ENCODE results near the gene RPTOR.

Gene RPTOR

DNA sequence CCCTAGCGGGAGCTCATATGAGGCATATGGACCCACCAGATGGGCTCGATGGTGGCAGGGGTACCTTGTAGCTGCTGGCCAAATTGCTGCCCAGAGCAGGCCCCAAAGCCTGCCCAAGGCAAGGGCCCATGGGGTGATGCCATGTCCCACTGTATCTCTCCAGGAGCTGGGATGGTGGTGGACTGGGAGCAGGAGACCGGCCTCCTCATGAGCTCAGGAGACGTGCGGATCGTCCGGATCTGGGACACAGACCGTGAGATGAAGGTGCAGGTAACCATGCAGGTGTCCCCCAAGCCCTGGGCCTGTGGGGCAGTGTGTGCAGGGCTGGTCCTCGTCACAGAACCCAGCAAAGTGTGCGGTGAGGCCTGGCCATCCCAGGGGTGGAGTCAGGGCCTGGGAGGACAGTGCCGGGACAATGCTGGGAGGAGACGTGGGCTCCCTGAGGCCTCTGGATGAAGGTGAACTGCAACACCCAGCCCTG is 412.9 kb downstream of the RPTOR start:
- DNase-seq = no peak

DNA sequence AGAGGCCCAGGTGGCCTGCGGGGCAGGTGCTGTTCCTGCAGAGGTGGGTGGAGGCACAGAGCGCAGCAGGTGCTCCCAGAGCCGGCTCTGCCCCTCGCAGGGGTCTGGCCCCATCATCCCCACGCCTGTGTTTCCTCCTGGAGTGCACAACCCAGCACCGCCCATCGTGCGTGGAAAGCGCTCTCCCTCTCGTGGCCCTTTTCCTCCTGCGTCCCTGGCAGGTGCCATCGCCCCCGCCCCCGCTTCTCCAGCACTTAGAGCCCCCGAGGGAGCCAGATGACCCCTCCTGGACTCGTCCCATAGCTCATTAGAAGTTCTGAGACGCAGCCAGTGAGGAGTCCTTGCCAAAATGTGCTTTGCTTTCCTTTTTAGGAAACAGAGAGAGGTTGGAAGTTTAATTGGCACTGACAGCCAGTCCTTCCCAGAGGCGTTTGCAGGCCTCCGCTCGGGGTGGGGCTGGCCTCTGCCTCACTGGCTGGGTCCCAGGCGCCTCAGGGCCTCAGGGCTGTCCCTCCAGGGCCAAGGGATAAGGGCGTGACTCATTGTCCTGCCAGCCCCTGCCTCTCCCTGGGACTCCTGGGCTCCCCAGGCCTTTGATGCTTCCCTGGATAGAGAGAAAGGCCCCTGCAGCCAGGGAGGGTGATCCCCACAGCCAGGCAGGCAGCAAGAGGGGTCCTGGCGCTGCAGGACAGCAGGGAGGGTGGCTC is 414.8 kb downstream of the RPTOR start:
- DNase-seq = no peak

DNA sequence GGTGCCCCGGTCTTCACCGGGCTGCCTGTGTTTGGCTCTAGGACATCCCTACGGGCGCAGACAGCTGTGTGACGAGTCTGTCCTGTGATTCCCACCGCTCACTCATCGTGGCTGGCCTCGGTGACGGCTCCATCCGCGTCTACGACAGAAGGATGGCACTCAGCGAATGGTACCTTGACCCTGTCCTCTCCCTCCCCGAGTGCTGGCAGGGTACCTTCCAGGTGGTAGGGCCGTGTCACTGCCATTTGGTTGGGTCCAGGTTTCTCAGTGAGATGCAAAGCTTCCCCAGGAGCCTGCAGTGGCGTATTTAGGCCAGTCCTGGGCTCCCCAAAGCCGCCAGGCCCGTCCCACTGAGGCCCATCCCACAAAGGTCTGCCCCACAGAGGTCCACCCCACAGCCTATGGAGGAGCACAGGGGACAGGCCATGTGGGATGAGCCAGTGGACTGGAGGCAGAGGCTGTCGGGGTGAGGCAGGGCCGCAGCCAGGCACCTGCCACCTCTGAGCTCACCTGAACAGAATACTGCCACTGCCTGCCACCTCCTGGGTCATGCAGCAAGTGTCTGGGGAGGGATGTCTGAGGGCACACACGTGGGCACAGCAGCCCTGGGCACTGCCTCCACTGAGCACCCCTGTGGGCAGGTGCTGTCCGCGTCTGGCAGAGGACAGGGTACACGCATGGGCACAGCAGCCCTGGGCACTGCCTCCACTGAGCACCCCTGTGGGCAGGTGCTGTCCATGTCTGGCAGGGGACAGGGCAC is 415.6 kb downstream of the RPTOR start:
- no peak for DNase-seq

DNA sequence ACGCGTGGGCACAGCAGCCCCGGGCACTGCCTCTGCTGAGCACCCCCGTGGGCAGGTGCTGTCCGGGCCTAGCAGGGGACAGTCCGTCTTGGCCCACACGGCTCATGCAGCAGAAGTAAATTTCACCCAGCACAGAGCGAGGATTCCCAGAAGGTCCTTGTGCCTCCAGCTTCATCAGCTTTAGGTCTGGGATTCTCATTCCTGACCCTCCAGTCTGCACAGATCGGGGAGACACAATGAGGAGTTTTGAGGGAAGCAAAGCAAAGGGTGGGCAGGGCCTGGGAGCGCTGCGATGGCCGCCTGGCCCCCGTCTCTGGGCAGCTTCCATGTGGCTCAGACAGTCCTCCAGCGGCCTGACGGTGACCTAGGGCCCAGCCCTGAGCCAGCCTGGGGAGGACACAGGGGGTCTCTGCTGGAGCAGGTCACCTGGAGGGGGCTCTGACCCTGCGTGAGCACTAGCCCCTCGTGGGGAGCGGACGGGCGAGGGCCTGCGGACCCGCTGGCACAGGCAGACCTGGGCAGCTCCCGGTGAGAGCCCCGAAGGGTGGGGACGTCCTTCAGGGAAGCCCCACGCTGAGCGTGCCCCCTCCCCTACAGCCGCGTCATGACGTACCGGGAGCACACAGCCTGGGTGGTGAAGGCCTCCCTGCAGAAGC is 416.3 kb downstream of the RPTOR start:
- no peak for DNase-seq

DNA sequence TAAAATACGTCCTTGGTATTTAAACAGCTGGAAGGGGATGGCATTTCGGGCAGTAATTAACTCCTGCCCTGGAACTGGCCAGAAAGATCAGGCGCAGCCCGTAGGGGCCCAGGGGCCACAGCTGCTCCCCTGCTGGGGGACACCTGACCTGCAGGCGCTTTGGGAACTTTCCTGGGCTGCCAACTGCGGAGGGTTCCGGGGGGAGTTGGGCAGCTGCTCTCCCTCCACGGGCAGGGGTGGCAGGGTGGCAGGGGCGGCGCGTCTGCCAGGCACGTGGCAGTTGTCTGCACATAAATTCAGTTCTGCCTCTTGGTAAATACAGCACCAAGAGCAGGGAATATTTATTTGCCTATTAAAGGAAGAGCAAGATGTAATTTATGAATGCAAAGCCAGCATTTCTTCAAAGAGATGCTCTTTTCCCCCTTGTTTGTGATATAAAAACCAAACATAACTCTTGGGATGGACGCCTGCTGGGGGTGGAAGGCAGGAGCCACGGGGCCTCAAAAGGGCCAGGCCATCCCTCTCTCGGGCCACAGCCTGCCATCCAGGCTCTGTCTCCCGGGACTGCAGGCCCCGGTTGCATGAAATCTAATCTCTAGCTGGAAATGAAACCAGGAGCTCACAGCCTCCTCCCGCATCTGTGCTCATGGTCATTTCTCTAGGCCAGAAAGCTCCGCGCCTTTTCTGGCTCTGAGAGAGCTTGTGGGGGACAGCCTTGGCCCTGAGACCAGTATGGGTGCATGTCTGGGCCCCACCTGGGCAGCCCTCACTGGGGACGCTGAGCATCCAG is 417.1 kb downstream of the RPTOR start:
- no peak for DNase-seq

DNA sequence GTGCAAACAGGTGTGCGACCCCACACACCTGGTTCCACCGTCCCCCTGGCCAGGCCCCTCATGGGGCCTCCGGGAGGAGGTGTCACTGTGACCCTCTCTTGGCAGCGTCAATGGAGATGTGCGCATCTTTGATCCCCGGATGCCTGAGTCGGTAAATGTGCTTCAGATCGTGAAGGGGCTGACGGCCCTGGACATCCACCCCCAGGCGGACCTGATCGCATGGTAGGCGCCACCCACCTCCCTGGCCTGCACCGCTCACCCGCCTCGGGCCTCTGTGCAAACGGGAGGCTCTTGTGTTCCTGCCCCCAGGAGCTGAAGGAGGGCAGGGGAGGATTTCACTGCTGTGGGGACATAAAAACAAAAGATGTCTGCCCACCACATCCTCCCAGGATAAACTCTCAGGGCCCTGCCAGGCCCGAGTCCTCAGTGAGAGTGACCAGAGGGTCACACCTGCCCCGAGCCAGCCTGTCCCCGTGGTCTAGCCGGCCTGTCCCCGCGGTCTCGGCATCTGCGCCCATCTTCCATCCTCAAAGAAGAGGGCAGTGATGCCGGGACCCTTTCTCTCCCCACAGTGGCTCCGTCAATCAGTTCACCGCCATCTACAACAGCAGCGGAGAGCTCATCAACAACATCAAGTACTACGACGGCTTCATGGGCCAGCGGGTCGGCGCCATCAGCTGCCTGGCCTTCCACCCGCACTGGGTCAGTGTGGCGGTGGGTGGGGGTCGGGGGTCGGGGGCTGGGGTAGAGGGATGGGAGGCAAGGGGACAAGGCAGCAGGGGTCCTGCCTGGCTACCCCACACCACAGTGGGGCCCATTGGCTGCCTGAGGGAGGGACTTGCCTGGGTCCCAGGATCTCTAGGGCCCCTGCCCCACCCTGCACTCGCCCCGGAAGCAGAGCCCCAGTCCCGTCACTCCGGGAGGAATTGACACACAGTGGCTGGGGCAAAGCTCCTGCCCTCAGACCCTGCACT is 418.0 kb downstream of the RPTOR start:
- DNase-seq = no peak

DNA sequence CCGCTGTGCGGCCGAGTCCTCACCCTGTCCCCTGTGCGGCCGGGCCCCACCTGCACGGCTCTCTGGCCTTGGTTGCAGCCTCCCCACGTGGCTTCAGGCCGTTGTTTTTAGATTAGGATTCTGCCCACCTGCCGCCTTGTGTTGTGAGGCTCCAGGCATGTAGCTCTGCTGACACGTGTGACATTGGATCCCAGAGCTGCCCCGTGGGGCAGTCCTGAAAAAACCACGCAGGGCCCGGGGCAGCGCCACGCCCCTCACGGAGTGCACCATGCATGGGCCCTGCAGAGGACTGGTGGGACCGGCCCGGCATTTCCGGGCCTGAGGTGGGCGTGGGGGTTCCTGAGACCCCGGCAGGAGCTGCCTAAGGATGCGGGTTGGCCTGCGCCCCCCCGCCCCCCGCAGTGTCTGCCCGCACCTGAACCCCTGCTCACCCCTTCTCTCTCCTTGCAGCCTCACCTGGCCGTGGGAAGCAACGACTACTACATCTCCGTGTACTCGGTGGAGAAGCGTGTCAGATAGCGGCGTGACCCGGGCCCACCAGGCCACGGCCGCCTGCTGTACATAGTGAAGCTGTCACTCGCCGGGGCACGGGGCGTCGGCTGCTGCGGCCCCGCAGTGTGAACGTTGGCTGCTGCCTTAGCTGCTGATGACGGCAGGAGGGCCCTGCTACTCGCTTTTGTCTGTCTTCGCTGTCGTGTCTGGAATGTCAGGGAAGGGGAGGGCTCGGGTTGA is 419.3 kb downstream of the RPTOR start:
- DNase-seq = no peak

DNA sequence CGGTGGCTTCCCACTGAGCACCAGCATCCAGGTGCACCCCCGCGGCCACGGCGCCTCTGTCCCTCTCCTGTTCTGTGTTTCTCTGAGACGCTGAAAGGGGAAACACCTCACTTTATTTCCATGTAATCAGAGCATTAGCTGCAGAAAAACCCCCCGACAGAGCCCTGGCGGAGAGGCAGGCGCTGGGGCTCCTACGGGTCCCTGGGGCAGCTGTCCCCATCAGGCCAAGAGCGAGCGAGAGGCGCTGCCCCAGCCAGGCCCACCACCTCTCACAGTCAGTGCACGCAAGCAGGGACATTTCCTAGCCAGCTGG is 419.9 kb downstream of the RPTOR start:
- no peak for DNase-seq

DNA sequence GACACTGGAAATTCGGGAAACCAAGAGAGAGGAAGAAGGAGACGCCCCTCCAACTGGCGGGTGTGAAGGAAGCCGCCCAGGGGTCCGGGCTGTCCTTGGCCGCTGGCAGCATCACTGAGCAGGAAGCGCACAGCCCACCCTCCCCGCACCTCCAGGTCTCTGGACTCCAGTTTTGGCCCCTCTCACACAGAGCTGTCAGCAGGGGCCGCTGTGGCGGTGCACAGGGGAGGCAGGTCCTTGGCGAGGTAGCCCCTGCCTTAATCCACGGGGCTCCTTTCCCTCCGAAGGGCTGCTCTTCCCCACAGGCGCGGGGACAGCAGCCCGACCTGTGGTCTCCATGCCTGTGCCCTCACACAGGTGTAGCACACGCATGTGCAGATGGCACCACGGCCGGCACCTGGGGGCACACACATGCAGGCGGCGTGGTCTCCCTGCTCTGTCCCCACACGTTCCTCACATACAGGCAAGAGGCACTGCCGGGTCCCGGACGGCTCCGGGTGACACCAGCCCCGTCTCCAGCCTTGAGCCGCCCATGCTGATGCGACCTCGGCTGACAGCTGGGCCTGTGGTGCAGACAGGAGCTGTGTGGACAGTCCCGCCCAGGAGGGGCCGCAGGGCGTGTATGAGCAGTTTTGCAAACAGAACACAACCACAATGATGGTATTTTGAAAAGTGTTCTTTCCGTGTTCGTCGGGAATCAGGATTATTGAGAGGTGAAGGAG is 420.4 kb downstream of the RPTOR start:
- no peak for DNase-seq

DNA sequence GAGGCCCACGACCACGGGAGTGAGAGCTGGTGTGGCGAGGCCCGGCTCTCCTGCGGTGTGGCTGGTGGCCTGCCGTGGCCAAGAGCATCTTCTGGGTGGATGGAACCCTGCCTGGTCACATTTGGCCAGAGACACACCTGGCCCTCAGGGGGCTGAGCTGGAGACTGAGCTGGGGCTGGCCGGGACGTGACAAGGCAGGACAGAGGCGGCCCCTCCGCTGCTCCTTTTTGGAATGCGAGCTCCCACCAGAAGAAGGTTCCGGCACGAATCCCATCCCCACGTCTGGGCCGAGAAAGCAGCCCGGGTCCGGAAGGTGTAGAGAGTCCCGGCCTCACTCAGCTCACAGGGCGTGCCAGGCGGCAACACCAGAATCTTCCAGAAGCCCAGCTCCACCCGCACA is 421.0 kb downstream of the RPTOR start:
- DNase-seq = no peak

DNA sequence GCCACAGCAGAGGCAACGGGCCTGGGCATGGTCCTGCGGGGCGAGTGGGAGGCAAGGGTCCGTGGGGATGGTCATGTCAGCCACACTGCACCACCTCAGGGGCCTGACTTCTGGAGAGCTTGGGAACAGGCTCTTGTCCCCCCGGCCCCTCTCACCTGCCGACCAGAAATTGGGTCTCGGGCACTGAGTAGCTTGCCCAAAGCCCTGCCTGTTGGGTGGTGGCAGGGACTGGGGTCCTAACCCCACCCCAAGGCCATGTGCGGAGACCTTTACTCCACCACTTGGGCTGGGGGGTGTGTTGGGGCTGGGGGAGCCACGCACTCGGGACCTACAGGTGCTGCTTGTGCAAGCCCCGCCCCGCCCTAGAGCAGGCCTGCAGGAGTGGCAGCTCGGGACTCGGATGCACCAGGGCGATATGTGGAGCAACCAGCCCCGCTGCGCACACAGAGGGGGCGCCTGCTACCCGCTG is 422.8 kb downstream of the RPTOR start:
- no peak for DNase-seq

DNA sequence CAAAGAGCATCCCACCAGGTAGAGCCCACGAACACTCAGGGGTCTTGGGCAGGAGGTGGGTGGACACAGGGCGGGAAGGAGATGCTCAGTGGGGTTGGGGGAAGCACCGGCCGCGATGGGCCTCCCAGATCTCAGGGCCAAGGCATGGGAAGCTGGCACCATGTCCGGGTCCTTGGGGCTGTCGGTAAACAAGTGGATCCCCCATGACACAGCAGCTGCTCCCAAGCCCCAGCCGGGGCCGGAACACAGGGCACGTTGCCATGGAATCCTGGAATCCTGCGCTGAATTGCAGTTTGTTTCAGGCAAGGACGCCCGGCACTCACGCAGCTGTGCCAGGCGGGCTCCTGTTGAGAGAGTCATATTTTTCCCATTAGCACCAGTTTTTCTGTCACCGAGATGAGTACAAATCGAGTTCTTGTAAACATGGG is 424.0 kb downstream of the RPTOR start:
- DNase-seq = no peak

DNA sequence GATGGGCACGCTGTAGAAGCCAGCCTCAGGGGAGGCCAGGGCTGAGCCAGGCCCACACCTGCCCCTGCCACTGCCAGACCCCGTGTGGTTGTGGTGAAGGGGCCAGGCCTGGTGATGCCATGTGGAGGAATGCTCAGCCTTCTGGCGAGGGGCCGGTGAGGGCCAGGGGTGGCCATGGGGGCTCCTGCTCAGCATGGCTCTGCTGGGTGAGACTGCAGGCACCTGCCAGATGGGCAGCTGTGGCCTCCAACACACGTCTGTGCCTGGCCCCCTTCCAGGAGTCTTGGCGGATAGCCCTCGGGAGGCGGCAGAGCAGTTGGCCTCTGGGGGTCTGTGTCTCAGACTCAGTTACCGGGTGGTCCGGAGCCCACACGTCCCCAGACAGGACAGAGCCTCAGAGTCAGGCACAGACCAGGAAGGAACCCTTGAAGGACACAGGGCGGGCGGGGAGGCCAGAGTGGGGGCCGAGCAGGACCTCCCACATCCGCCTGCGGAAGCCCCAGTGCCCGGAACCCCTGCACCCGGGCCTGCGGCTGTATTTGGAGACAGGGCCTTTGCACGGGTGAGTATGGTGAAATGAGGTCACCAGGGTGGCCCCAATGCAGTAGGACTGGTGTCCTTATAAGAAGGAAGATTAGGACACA is 424.5 kb downstream of the RPTOR start:
- no peak for DNase-seq

DNA sequence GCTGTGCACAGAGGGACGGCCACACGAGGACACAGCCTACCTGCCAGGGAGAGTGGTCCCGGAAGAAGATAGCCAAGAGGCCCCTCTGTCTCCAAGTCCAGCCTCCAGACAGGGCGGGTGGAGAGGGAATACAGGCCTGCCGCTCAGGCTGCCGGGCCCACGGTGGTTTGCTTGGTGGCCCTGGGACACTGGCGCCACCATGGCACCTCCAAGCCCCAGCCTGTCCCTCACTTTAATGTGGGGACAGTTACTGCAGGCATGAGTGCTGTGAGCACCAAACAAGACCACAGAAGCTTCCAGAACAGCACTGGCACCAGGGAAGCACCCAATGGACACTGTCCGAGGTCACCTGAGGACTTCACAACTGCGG is 425.0 kb downstream of the RPTOR start:
- no peak for DNase-seq

DNA sequence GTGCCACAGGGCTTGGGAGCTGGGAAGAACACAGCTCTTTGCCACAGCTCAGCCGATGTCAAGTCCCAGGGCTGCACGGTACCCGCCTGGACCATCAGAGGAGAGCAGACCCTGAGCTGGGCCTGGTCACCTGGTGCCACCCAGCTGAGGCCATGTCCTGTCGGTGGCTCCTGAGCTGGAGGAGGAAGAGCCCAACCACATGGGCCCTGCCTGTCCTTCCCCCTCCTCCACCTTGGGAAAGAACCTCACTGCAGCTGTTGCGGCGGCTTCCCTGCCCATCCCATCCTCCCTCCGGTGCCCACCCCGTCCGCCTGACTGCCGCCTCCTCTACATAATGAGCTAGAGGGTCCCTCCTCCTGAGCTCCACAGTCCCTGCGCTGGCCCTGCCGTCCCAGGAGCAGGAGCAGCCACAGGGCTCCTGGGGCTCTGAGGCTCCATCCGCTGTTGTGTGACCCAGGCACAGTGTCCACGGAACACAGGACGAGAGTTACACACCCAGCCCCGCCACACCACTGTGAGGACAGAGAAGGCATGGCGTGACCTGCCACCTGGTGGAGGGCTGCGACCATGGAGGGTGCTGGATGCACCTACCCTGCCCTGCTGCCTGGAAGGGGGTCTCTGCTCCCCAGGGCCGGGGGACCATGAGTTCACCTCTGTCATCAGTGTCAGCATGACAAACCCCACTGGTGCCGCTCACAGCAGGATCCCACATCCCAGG is 425.6 kb downstream of the RPTOR start:
- peak; percentile 8 for DNase-seq

DNA sequence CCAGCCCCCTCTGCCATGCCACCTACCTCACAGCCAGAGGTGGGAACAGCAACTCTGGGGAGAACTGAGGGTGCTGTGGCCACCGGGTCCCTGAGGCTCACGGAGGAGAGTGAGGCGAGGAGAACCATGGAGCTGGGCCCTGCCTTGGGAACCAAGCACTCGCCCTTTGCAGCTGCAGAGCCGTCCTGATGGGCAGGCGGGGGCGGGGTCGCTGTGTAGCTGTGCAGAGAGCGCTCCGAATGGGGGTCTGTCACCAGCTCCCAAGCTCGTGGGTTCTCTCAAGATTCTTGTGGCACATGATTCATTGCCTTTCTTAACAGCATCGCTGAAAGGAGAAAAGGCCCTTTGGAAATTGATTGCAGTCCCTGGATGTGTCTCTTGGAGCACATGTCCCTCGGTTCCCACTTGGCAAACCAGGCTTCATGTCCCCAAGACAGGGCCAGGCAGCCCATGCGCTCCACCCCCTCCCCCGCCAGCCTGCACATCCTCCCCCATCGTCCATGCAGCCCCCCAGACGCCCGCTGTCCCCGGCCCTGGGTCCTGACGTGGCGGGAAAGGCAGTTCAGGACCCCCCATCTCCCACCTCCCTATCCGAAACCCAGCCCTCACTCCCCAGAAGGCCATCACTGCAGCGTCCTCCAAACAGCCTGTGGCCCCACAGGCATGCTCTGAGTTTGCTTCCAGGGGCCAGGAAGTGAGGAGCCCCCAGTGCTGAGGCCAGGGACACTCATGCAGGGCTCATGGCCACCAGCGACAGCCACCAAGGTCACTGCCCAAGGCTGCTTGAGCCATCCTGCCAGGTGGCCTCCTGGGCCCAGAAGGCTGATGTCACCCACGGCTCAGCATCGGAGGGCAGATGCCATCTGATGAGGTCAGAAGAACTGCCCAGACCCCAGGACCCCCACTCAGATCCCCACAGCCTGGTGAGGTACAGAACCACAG is 426.4 kb downstream of the RPTOR start:
- no peak for DNase-seq

DNA sequence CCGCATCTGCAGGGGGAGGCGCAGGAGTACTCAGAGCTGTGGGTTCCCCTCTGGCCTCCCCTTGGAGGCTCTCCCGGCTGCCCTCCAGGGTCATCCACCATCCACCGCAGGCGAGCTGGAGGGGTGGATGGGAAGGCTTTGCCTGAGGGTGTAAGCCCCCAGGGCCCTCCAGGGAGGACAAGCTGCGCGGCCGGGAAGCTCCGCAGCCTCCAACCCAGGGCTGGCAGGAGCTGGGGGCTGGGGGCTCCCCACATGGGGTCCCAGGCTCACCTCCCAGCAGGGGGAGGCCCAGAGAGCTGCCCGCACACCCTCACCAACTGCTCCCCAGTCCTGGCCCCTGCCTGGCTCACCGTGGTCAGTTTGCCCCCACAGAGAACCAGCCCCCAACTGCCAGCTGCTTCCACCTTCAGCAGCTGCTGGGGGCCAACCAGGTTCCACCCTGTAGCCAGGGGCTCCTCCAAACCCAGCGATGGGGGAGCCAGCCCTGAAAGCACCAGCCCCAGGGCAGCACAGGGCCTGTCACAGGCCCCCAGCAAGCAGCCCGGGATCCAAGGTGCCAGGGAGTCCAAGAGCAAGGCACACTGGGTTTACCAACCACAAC is 427.2 kb downstream of the RPTOR start:
- no peak for DNase-seq

DNA sequence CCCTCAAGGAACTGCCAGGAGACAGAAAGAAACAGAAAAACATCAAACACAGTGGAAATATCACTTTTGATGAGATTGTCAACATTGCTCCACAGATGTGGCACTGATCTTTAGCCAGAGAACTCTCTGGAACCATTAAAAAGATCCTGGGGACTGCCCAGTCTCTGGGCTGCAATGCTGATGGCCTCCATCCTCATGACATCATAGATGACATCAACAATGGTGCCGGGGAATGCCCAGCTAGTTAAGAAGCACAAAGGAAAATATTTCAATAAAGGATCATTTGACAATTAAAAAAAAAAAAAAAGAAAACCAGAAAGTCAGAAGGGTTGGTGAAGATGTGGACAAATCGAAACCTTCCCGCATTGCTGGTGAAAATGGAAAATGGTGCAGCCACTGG is 432.1 kb downstream of the RPTOR start:
- no peak for DNase-seq

Data from CD4-positive, alpha-beta T cell treated with Interleukin-4 for 4 hours (primary cell).